Spleen (tissue), 7 donors: ENCODE results near the gene CRACR2A.

ENCODE experiments used
- POLR2A ChIP-seq, 3 donors: fragments of 450-650 bp; IDR thresholded peaks; one replicate each; pipeline ENCODE4 v1.5.1; 2017; ENCODE audit warnings: antibody characterized with exemption in 3 of 3, mild to moderate bottlenecking in 1 of 3
- TF ChIP-seq, protein P1 (sequence below), 11 experiments: fragments of 200-600 bp in 7 of 11; fragments of 450-650 bp in 4 of 11; sonication (generic) in 4 of 11; IDR thresholded peaks in 8 of 11; conservative IDR thresholded peaks in 3 of 11; 1 replicate in 7 of 11; 2 replicates in 4 of 11; pipeline versions ENCODE4 v1.4.0 to v1.8.0; 2016 to 2021; ENCODE audit warnings: antibody characterized with exemption in 11 of 11, inconsistent platforms in 4 of 11, mild to moderate bottlenecking in 1 of 11
- donor health status: DM: no; HTN: no; CAD: no; lungs with moderate emphysema.
- donor health status: DM: no; HTN: no; CAD: no.
- donor health status: DM: no; HTN: no; CAD: no.

DNA sequence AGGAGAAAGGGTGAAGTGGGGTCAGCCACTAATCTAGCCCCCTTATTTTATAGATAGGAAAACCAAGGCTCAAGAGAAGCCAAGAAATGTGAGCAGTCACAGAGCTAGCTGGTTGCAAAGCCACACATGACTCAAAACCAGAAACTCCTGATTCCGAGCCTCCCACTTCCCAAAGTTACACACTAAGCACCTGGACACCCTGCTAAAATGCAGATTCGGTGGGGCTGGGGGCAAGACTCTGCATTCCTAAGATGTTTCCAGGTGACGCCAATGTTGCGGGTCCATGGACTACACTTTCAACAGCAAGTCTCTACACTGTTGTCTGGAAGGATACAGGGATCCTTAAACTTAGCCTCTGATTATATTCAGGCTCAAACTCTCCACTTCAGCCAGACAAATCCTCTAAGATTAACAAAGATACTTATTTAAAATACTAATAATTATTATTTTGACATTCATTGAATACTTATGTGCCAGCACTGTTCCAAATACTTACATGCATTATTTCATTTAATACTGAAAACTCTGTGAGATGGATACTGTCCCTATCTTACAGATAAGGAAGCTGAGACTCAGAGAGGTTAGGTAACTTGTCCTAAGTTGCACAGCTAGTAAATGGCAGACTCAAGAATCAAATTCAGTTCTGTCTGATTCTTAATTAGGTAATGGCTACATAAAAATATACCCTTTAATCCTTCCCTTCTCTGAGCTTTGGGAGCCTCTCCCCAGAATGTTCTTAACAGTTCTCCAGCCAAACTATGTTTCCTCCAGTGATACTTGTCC, 81.4 kb downstream of the CRACR2A start:
- TF ChIP-seq, protein P1, sequence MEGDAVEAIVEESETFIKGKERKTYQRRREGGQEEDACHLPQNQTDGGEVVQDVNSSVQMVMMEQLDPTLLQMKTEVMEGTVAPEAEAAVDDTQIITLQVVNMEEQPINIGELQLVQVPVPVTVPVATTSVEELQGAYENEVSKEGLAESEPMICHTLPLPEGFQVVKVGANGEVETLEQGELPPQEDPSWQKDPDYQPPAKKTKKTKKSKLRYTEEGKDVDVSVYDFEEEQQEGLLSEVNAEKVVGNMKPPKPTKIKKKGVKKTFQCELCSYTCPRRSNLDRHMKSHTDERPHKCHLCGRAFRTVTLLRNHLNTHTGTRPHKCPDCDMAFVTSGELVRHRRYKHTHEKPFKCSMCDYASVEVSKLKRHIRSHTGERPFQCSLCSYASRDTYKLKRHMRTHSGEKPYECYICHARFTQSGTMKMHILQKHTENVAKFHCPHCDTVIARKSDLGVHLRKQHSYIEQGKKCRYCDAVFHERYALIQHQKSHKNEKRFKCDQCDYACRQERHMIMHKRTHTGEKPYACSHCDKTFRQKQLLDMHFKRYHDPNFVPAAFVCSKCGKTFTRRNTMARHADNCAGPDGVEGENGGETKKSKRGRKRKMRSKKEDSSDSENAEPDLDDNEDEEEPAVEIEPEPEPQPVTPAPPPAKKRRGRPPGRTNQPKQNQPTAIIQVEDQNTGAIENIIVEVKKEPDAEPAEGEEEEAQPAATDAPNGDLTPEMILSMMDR (IDR thresholded peaks at IDR 0.05 in 8 of 11, conservative IDR thresholded peaks at IDR 0.05 in 3 of 11): no peak
- TF ChIP-seq POLR2A (IDR thresholded peaks at IDR 0.05): no peak
